ENCODE results near the gene DNAH1.
A peak's percentile ranks its signal among the peaks of the same experiment; 100 is the strongest.

The DNAH1 gene

DNA sequence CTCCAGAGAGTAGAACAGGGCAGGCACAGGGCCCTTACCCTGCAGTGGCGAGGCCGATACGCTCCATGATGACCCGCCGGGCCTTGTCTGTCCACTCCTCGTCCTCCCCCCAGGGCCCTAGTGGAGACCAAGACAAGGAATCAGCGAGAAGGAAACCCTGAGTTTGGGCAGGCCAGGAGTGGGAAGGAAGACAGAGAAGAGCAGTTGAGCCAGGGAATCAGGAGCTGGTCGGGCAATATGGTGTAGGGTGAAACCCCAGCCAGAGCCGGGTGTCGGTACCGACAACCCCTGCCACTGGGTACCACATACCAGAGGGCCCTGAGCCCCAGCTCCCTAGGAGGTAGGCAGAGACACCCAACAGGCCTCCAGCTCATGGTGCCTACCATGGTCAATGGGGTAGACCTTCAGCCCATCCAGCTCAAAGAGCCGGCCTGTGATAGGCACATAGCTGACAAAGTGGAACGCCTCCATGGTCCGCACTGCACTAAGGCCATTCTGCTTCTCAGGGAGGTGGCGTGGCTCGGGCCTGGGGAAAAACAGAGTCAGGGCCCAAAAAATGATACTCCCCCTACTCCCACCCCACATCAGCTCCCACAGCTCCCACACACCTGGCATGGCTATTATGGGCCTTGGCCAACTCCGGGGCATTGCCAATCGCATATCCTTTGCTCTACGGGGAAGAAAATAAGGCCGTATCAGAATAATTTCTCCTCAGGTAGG, 90.8 kb downstream of the DNAH1 start:
- no peak overlapping the region for H3K27ac ChIP-seq (ENCODE audit: low read length)
- H3K4me3 ChIP-seq (ENCODE audit: low read length in 2 of 2): no peak overlapping the region
- peaks cover 34% of the 10 kb centered on the region for H3K4me1 ChIP-seq (ENCODE audit: control insufficient read depth, insufficient read depth, low read length)
- no peak overlapping the region for H3K9ac ChIP-seq (ENCODE audit: low read length in 2 of 2)
- no peaks in the 10 kb centered on the region for H3K27me3 ChIP-seq (ENCODE audit: control insufficient read depth in 1 of 2, insufficient read depth in 2 of 2, low read length in 2 of 2)
- peaks cover 42 to 49% of the 10 kb centered on the region in 2 donors for H3K36me3 ChIP-seq (ENCODE audit: control insufficient read depth in 2 of 2, insufficient read depth in 2 of 2, low read length in 2 of 2)
- H3K9me3 ChIP-seq (ENCODE audit: control insufficient read depth in 2 of 2, low read length in 2 of 2): no peaks in the 10 kb centered on the region

DNA sequence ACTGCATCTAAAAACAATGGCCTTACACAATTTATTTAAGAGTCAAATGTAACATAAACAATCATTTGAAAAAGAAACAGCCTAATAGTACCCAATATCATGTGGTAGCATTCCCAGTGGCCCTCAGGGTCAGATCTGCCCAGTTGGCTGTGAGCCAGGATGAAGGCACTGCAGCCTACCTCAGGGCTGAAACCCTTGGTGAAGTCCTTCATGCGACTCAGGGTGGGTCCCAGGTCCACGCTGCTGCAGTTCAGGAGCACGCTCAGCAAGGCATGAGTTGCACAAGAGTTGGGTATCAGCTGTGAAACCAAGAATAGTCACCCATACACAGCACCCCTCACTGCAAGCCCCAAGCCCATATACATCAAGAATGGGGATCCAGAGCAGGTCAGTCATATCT, 91.7 kb downstream of the DNAH1 start:
- Histone ChIP-seq H3K36me3 (ENCODE audit: control insufficient read depth in 2 of 2, insufficient read depth in 2 of 2, low read length in 2 of 2) (peaks cover 33 to 40% of the 10 kb centered on the region in 2 donors), H3K4me3 (ENCODE audit: low read length in 2 of 2) (no peak overlapping the region), H3K4me1 (ENCODE audit: control insufficient read depth, insufficient read depth, low read length) (peaks cover 41% of the 10 kb centered on the region), H3K27me3 (ENCODE audit: control insufficient read depth in 1 of 2, insufficient read depth in 2 of 2, low read length in 2 of 2) (no peaks in the 10 kb centered on the region), H3K9me3 (ENCODE audit: control insufficient read depth in 2 of 2, low read length in 2 of 2) (no peaks in the 10 kb centered on the region), H3K27ac (ENCODE audit: low read length) (no peak overlapping the region), H3K9ac (ENCODE audit: low read length in 2 of 2) (peak overlapping the region in 1 of 2 donors; percentile 21)

DNA sequence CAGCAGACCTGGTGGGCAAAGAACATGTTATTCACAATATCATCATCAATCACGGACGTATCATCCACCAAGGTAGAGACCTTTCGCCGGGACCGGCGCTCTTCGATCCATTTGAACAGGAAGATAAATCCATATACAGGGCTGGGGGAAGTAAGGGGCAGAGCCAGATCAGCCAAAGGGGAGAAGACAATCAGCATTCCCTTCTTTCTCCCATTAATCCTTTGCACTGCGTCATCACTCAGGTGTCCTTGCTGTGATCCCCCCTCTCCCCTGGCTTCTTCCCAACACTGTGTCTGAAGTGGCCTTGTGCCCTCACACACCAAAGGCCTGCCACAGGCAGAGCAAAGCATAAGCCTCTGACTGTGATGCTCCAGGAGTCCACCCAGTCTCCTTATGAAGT, 92.3 kb downstream of the DNAH1 start:
- no peak overlapping the region for H3K27ac ChIP-seq (ENCODE audit: low read length)
- peaks cover 31 to 33% of the 10 kb centered on the region in 2 donors for H3K36me3 ChIP-seq (ENCODE audit: control insufficient read depth in 2 of 2, insufficient read depth in 2 of 2, low read length in 2 of 2)
- peak overlapping the region; percentile 42 to 97 for H3K9ac ChIP-seq (ENCODE audit: low read length in 2 of 2)
- peaks cover 40% of the 10 kb centered on the region for H3K4me1 ChIP-seq (ENCODE audit: control insufficient read depth, insufficient read depth, low read length)
- H3K27me3 ChIP-seq (ENCODE audit: control insufficient read depth in 1 of 2, insufficient read depth in 2 of 2, low read length in 2 of 2): no peaks in the 10 kb centered on the region
- peak overlapping the region; percentile 94 to 95 for H3K4me3 ChIP-seq (ENCODE audit: low read length in 2 of 2)
- no peaks in the 10 kb centered on the region for H3K9me3 ChIP-seq (ENCODE audit: control insufficient read depth in 2 of 2, low read length in 2 of 2)

DNA sequence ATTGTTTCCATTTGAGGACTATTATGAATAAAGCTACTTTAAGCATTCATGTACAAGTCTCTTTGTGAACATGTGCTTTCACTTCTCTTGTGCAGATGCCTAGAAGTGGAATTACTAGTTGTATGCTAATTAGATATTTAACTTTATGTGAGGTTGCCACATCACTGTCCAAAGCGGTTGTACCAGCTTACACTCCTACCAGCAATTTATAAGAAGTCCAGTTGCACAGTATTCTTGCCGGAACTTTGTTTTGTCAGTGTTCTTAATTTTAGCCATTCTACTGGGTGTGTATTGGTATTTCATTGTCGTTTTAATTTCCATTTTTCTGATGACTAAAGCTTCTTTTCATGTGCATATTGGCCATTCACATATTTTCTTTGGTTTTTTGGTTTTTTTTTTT, 99.7 kb downstream of the DNAH1 start:
- H3K9ac ChIP-seq (ENCODE audit: low read length in 2 of 2): no peak overlapping the region
- no peaks in the 10 kb centered on the region for H3K9me3 ChIP-seq (ENCODE audit: control insufficient read depth in 2 of 2, low read length in 2 of 2)
- H3K4me3 ChIP-seq (ENCODE audit: low read length in 2 of 2): no peak overlapping the region
- H3K27me3 ChIP-seq (ENCODE audit: control insufficient read depth in 1 of 2, insufficient read depth in 2 of 2, low read length in 2 of 2): no peaks in the 10 kb centered on the region
- H3K36me3 ChIP-seq (ENCODE audit: control insufficient read depth in 2 of 2, insufficient read depth in 2 of 2, low read length in 2 of 2): peaks cover 2 to 3% of the 10 kb centered on the region in 2 donors
- H3K27ac ChIP-seq (ENCODE audit: low read length): no peak overlapping the region
- peaks cover 20% of the 10 kb centered on the region for H3K4me1 ChIP-seq (ENCODE audit: control insufficient read depth, insufficient read depth, low read length)

DNA sequence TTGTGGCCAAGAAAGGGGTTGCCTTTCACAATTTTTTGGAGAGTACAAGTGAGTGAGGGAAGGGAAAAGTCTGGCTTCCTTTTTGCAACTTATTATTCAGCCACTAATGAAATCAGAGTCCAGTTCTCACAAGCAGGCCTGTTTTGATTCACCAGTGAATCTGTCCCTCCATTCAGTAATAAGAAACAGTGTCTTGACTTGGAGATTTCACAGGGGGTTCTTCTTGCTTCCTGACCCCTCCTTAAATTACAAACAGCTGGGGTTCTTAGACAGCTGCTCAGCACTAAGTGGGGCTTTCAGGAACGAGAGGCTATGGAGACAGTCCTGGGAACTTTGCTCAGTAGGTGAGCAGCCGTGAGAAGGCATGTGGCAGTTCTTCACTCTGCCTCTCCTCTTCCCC, 104.3 kb downstream of the DNAH1 start:
- H3K4me1 ChIP-seq (ENCODE audit: control insufficient read depth, insufficient read depth, low read length): no peaks in the 10 kb centered on the region
- H3K27ac ChIP-seq (ENCODE audit: low read length): no peak overlapping the region
- H3K36me3 ChIP-seq (ENCODE audit: control insufficient read depth in 2 of 2, insufficient read depth in 2 of 2, low read length in 2 of 2): peaks cover 3 to 5% of the 10 kb centered on the region in 2 donors
- H3K9me3 ChIP-seq (ENCODE audit: control insufficient read depth in 2 of 2, low read length in 2 of 2): no peaks in the 10 kb centered on the region
- no peaks in the 10 kb centered on the region for H3K27me3 ChIP-seq (ENCODE audit: control insufficient read depth in 1 of 2, insufficient read depth in 2 of 2, low read length in 2 of 2)
- no peak overlapping the region for H3K9ac ChIP-seq (ENCODE audit: low read length in 2 of 2)
- no peak overlapping the region for H3K4me3 ChIP-seq (ENCODE audit: low read length in 2 of 2)

DNA sequence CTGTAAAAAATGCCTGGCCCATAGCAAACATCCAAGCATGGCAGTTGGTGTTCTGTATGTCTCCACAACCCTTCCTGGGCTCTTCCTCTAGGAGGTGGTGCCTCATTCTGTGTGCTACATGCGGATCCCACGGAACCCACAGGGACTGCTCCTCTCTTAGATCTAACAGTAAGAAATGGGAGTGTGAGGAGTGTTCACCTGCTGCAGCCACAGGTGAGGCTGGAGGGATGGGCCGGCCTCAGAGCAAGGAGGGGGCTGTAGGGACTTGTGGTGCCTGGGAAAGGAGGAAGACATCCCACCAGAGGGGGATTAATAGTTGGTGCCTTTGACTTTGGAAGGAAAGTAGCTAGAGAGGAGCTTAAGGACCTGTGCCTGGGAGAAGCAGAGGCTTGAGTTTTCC, 106.5 kb downstream of the DNAH1 start:
- H3K9me3 ChIP-seq (ENCODE audit: control insufficient read depth in 2 of 2, low read length in 2 of 2): no peaks in the 10 kb centered on the region
- H3K4me1 ChIP-seq (ENCODE audit: control insufficient read depth, insufficient read depth, low read length): no peaks in the 10 kb centered on the region
- no peak overlapping the region for H3K9ac ChIP-seq (ENCODE audit: low read length in 2 of 2)
- peaks cover 2 to 3% of the 10 kb centered on the region in 2 donors for H3K36me3 ChIP-seq (ENCODE audit: control insufficient read depth in 2 of 2, insufficient read depth in 2 of 2, low read length in 2 of 2)
- H3K27me3 ChIP-seq (ENCODE audit: control insufficient read depth in 1 of 2, insufficient read depth in 2 of 2, low read length in 2 of 2): no peaks in the 10 kb centered on the region
- H3K4me3 ChIP-seq (ENCODE audit: low read length in 2 of 2): no peak overlapping the region
- no peak overlapping the region for H3K27ac ChIP-seq (ENCODE audit: low read length)

DNA sequence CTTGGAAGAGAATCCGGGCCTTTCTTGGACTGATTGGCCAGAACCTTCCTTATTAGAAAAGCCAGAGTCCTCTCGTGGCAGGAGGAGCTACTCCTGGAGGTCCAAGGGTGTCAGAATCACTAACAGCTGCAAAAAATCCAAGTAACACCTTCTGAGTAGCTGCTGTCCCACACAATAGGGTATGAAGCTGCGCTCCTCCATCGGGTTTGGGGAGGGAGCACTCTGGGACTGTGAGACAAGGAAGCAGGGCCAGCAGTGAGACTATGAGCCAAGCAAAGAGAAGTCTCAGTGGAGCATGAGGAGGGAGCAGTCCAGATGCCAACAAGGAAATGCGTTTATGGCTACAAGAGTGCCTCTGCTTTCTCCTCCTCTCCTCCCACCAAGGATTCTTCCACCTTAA, 107.1 kb downstream of the DNAH1 start:
- H3K36me3 ChIP-seq (ENCODE audit: control insufficient read depth in 2 of 2, insufficient read depth in 2 of 2, low read length in 2 of 2): peaks cover 2 to 3% of the 10 kb centered on the region in 2 donors
- no peaks in the 10 kb centered on the region for H3K4me1 ChIP-seq (ENCODE audit: control insufficient read depth, insufficient read depth, low read length)
- no peaks in the 10 kb centered on the region for H3K27me3 ChIP-seq (ENCODE audit: control insufficient read depth in 1 of 2, insufficient read depth in 2 of 2, low read length in 2 of 2)
- H3K9me3 ChIP-seq (ENCODE audit: control insufficient read depth in 2 of 2, low read length in 2 of 2): no peaks in the 10 kb centered on the region
- no peak overlapping the region for H3K27ac ChIP-seq (ENCODE audit: low read length)
- H3K4me3 ChIP-seq (ENCODE audit: low read length in 2 of 2): no peak overlapping the region
- H3K9ac ChIP-seq (ENCODE audit: low read length in 2 of 2): no peak overlapping the region

DNA sequence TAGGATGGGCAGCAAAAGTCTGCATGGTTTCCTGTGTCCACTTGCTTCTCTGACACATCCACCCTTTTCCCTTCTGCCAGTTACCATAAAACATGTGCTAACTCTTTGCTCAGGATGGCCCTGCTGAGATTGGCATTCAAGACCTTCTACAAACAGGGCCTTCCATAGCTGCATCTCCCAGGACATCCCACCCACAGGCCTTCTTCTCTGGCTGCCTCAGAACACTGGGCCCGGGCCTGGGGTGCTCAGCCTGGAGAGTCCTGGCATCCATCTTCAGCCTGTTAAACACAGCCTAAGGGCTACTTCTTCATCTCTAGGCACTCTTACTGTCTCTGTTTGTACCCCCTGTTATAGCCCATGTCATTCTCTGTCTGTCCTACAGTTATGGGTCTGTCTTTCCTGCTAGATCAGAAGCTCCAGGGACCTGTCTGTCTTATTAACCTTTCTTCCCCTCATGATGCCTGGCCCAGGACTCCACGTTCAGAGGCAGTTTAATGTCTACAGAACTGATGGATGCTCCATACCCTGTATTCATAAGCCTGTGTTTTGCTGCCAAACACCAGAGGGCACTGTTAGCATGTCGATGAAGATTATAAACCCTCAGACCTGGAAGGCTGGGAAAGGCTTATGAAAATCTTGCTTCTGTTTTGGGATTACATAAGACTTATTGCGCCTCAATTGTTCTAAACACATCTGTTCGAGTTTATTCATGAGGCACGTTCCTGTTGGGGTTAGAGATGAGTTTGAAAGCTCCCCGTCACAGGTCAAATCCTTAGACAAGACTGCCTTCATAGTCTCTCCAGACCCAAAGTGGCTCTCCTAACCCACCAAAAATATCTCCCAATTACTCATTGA, 112.3 kb downstream of the DNAH1 start:
- Histone ChIP-seq H3K27ac (ENCODE audit: low read length) (no peak overlapping the region), H3K9me3 (ENCODE audit: control insufficient read depth in 2 of 2, low read length in 2 of 2) (no peaks in the 10 kb centered on the region), H3K36me3 (ENCODE audit: control insufficient read depth in 2 of 2, insufficient read depth in 2 of 2, low read length in 2 of 2) (no peaks in the 10 kb centered on the region), H3K4me1 (ENCODE audit: control insufficient read depth, insufficient read depth, low read length) (peaks cover 11% of the 10 kb centered on the region), H3K4me3 (ENCODE audit: low read length in 2 of 2) (peak overlapping the region; percentile 22 to 37), H3K9ac (ENCODE audit: low read length in 2 of 2) (peak overlapping the region; percentile 14 to 36), H3K27me3 (ENCODE audit: control insufficient read depth in 1 of 2, insufficient read depth in 2 of 2, low read length in 2 of 2) (no peaks in the 10 kb centered on the region)

DNA sequence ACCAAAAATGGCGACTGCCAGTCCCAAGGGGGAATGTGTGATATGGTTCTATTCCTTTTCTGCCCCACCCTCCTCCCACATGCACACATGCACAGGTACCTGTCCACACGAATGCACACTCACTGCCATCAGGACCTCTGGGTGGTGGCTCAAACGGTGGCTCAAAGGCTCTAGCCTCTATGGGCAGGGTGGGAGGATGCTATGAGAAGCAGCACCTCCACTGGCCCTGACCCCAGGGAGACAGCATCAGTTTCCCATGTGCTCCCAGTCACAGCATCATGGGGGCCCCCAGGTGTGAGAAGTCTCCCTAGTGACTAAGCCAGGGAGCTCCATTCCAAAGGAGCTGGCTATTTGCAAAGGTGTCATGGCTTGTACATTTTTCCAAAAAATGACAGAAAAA, 112.9 kb downstream of the DNAH1 start:
- no peak overlapping the region for H3K27ac ChIP-seq (ENCODE audit: low read length)

DNA sequence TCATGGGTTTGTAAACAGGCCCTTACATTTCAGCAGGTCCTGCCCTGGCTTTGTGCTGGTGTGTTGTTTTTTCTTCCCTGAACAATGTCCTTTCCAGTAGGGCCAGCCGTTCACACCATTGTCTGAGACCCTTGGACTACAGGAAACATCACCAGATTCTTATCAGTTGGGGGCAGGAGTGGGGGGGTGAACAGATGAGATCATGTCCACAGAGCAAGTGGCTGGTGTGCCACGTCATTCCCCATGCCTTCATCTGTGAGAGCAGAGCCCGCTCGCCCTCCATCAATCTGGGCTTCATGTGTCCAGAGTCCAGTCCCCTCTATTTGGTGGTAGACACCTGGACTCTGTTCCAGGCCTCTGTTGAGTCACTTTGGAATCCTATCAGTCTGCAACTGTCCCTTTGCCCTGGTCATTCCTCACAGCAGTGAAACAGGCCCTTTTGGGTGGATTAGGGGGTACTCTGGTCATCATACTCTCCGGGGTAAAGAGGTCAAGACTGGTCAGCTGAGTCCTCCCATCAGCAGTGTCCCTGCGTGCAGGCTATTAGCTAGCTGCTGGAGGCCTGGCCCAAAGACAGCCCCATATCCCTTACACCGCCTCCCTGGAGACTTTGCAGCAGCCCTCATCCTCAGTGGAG, 113.8 kb downstream of the DNAH1 start:
- peaks cover 14% of the 10 kb centered on the region for H3K4me1 ChIP-seq (ENCODE audit: control insufficient read depth, insufficient read depth, low read length)

More for the DNA sequence above, 112.9 kb downstream of the DNAH1 start:
- H3K9me3 ChIP-seq (ENCODE audit: control insufficient read depth in 2 of 2, low read length in 2 of 2): no peaks in the 10 kb centered on the region
- no peaks in the 10 kb centered on the region for H3K36me3 ChIP-seq (ENCODE audit: control insufficient read depth in 2 of 2, insufficient read depth in 2 of 2, low read length in 2 of 2)
- H3K4me1 ChIP-seq (ENCODE audit: control insufficient read depth, insufficient read depth, low read length): peaks cover 14% of the 10 kb centered on the region
- peak overlapping the region; percentile 14 to 36 for H3K9ac ChIP-seq (ENCODE audit: low read length in 2 of 2)
- no peaks in the 10 kb centered on the region for H3K27me3 ChIP-seq (ENCODE audit: control insufficient read depth in 1 of 2, insufficient read depth in 2 of 2, low read length in 2 of 2)
- no peak overlapping the region for H3K4me3 ChIP-seq (ENCODE audit: low read length in 2 of 2)

More for the DNA sequence above, 113.8 kb downstream of the DNAH1 start:
- Histone ChIP-seq H3K4me3 (ENCODE audit: low read length in 2 of 2) (no peak overlapping the region), H3K9ac (ENCODE audit: low read length in 2 of 2) (no peak overlapping the region), H3K9me3 (ENCODE audit: control insufficient read depth in 2 of 2, low read length in 2 of 2) (no peaks in the 10 kb centered on the region), H3K27ac (ENCODE audit: low read length) (no peak overlapping the region), H3K36me3 (ENCODE audit: control insufficient read depth in 2 of 2, insufficient read depth in 2 of 2, low read length in 2 of 2) (no peaks in the 10 kb centered on the region), H3K27me3 (ENCODE audit: control insufficient read depth in 1 of 2, insufficient read depth in 2 of 2, low read length in 2 of 2) (no peaks in the 10 kb centered on the region)
